OCI-LY1 (cell line): ENCODE measurements around the gene TAX1BP1.

Experiments used
- H2AFZ ChIP-seq: fragments of 200-600 bp; sonication (generic), shearing (Covaris generic); 2 replicates; pipeline ENCODE4 v1.6.0; 2014; ENCODE audit warnings: antibody characterized with exemption, mild to moderate bottlenecking, low read length
- H3F3A ChIP-seq: fragments of 200-600 bp; sonication (generic), shearing (Covaris generic); 2 replicates; pipeline ENCODE4 v1.6.0; 2014; ENCODE audit warnings: mild to moderate bottlenecking, antibody characterized with exemption, low read length, moderate library complexity; ENCODE audit not compliant: insufficient read depth
- H3K27ac ChIP-seq: fragments of 200-600 bp; sonication (generic); 2 replicates; pipeline ENCODE4 v1.5.1; 2014; ENCODE audit warnings: low read length, mixed run types, mild to moderate bottlenecking, low read depth; ENCODE audit not compliant: poor library complexity, severe bottlenecking
- H3K27me3 ChIP-seq: fragments of 200-600 bp; sonication (generic); 2 replicates; pipeline ENCODE4 v1.6.0; 2014; ENCODE audit warnings: antibody characterized with exemption, mild to moderate bottlenecking, low read length, moderate library complexity; ENCODE audit not compliant: insufficient read depth
- H3K36me3 ChIP-seq: fragments of 200-600 bp; sonication (generic); 2 replicates; pipeline ENCODE4 v1.6.1; 2014; ENCODE audit warnings: mild to moderate bottlenecking, antibody characterized with exemption, low read length, moderate library complexity, mixed read lengths; ENCODE audit not compliant: insufficient read depth
- H3K4me1 ChIP-seq: fragments of 200-600 bp; sonication (generic); 2 replicates; pipeline ENCODE4 v1.5.1; 2014; ENCODE audit warnings: mild to moderate bottlenecking, low read length, moderate library complexity; ENCODE audit not compliant: insufficient read depth, severe bottlenecking
- H3K4me2 ChIP-seq: fragments of 200-600 bp; sonication (generic), shearing (Covaris generic); 2 replicates; pipeline ENCODE4 v1.6.1; 2014; ENCODE audit warnings: low read length
- H3K4me3 ChIP-seq: fragments of 200-600 bp; sonication (generic); 2 replicates; pipeline ENCODE4 v1.5.1; 2014; ENCODE audit warnings: low read length, low read depth, mild to moderate bottlenecking, mixed read lengths; ENCODE audit not compliant: poor library complexity, severe bottlenecking
- H3K79me2 ChIP-seq: fragments of 200-600 bp; shearing (Covaris generic); 2 replicates; pipeline ENCODE4 v1.6.1; 2016; ENCODE audit warnings: mixed run types, low read length, mixed read lengths; ENCODE audit not compliant: insufficient read depth
- H3K9ac ChIP-seq: fragments of 200-600 bp; sonication (generic), shearing (Covaris generic); 2 replicates; pipeline ENCODE4 v1.6.1; 2014; ENCODE audit warnings: mild to moderate bottlenecking, low read length, mixed read lengths
- H3K9me2 ChIP-seq: fragments of 200-600 bp; sonication (generic), shearing (Covaris generic); 2 replicates; pipeline ENCODE4 v1.6.1; 2014; ENCODE audit warnings: low read depth, mild to moderate bottlenecking, low read length, mixed read lengths
- H3K9me3 ChIP-seq: fragments of 200-600 bp; shearing (Covaris generic); 2 replicates; pipeline ENCODE4 v1.6.1; 2014; ENCODE audit warnings: low read length, mixed read lengths
- H4K20me1 ChIP-seq: fragments of 200-600 bp; sonication (generic), shearing (Covaris generic); 2 replicates; pipeline ENCODE4 v1.6.0; 2016; ENCODE audit warnings: mild to moderate bottlenecking, low read length; ENCODE audit not compliant: insufficient read depth
- CTCF ChIP-seq: fragments of 200-600 bp; sonication (generic), shearing (Covaris generic); IDR thresholded peaks from 2 replicates; pipeline ENCODE4 v1.5.1; 2017; ENCODE audit warnings: mild to moderate bottlenecking, antibody characterized with exemption, low read length, moderate library complexity, mixed read lengths
- EZH2 ChIP-seq: fragments of 200-600 bp; sonication (generic), shearing (Covaris generic); IDR thresholded peaks from 2 replicates; pipeline ENCODE4 v1.8.0; 2017; ENCODE audit warnings: borderline replicate concordance, mixed run types, mild to moderate bottlenecking, antibody characterized with exemption, low read length, moderate library complexity, mixed read lengths

The TAX1BP1 gene

GRCh38 chr7:27782849-27783248 is 42.9 kb downstream of the TAX1BP1 start:
- Histone ChIP-seq H3K79me2 (no peaks in the 10 kb centered on the region), H3K36me3 (peaks cover 27% of the 10 kb centered on the region), H3K9me3 (no peaks in the 10 kb centered on the region), H3K4me2 (no peak overlapping the region), H2AFZ (no peak overlapping the region), H4K20me1 (no peaks in the 10 kb centered on the region), H3K4me1 (peaks cover 3% of the 10 kb centered on the region), H3F3A (no peaks in the 10 kb centered on the region), H3K27ac (no peak overlapping the region), H3K9ac (no peak overlapping the region), H3K27me3 (no peaks in the 10 kb centered on the region), H3K4me3 (no peak overlapping the region), H3K9me2 (no peaks in the 10 kb centered on the region)
- TF ChIP-seq CTCF (no peak), EZH2 (no peak)

- Histone ChIP-seq H3K4me1 (peaks cover 3% of the 10 kb centered on the region), H3K36me3 (peaks cover 38% of the 10 kb centered on the region), H3K9ac (no peak overlapping the region), H3K4me2 (no peak overlapping the region), H3K4me3 (no peak overlapping the region), H3F3A (no peaks in the 10 kb centered on the region), H2AFZ (no peak overlapping the region), H3K9me2 (no peaks in the 10 kb centered on the region), H3K79me2 (no peaks in the 10 kb centered on the region), H4K20me1 (no peaks in the 10 kb centered on the region), H3K27ac (no peak overlapping the region), H3K27me3 (no peaks in the 10 kb centered on the region), H3K9me3 (no peaks in the 10 kb centered on the region)
- TF ChIP-seq EZH2, result no peak
- peak; percentile 81 for TF ChIP-seq CTCF
Measured at GRCh38 chr7:27784399-27785053, 44.6 kb downstream of the TAX1BP1 start.

GRCh38 chr7:27788437-27788836 is 48.5 kb downstream of the TAX1BP1 start:
- Histone ChIP-seq H3K9me2 (no peaks in the 10 kb centered on the region), H3K9ac (no peak overlapping the region), H3F3A (no peaks in the 10 kb centered on the region), H3K36me3 (peaks cover 58% of the 10 kb centered on the region), H3K27me3 (no peaks in the 10 kb centered on the region), H4K20me1 (no peaks in the 10 kb centered on the region), H3K4me1 (peaks cover 3% of the 10 kb centered on the region), H3K4me3 (no peak overlapping the region), H3K27ac (no peak overlapping the region), H3K4me2 (no peak overlapping the region), H2AFZ (no peak overlapping the region), H3K79me2 (no peaks in the 10 kb centered on the region), H3K9me3 (no peaks in the 10 kb centered on the region)
- no peak for TF ChIP-seq CTCF
